Activated T-helper 1 cell treated with anti-CD3 and anti-CD28 coated beads, Interleukin-12 subunit alpha, Interleukin-12 subunit beta, Interleukin-2, Interleukin-4 antibody, amounts not matched to agents 30 ng/mL and 10 ng/mL and 1 ng/mL, durations not matched to agents 14 hours and 24 hours and 36 hours (primary cell): ENCODE data around the gene LMNTD2. TPM values are rescaled to one million over a fixed set of nuclear protein-coding genes. Genes with fewer than 3 reads are reported as not detected.
"Not testable (repeated sequence)": the region's sequence is repeated elsewhere in the genome, so short reads cannot be mapped to it uniquely, and the experiment has no call there.

ENCODE experiments used
- DNase-seq: peaks from one replicate; pipeline ENCODE4 v3.0.0; 2021; ENCODE audit warnings: low spot score
- H3K27ac Mint-ChIP-seq: one replicate; pipeline ENCODE4 v1.8.0; 2021; ENCODE audit warnings: mild to moderate bottlenecking, mixed read lengths
- H3K27me3 Mint-ChIP-seq: one replicate; pipeline ENCODE4 v1.8.0; 2022; ENCODE audit warnings: mild to moderate bottlenecking, moderate library complexity, mixed read lengths; ENCODE audit not compliant: insufficient read depth
- H3K36me3 Mint-ChIP-seq: one replicate; pipeline ENCODE4 v1.8.0; 2021; ENCODE audit warnings: low read depth, mixed read lengths
- H3K4me1 Mint-ChIP-seq: one replicate; pipeline ENCODE4 v1.8.0; 2021; ENCODE audit warnings: low read depth, mixed read lengths
- H3K4me3 Mint-ChIP-seq: one replicate; pipeline ENCODE4 v1.8.0; 2021; ENCODE audit warnings: mild to moderate bottlenecking, moderate library complexity, mixed read lengths
- H3K9me3 Mint-ChIP-seq: one replicate; pipeline ENCODE4 v1.8.0; 2021; ENCODE audit warnings: mixed read lengths
- intact Hi-C: fragments of 100-400 bp; cut with micrococcal nuclease; formaldehyde crosslinking; loops from one replicate; pipeline ENCODE4 v1.15.1; 2024
- total RNA-seq: library from RNA; stranded (reverse); gene quantifications from 2 replicates; pipeline ENCODE4 v1.2.3, GENCODE V29; 2022

LMNTD2 gene
- total RNA-seq, 1 donor from 2014 or later: 0.47 TPM

GRCh38 chr11:528166-528814 is 32.2 kb downstream of the LMNTD2 start:
- intact Hi-C loops: no loop called here
- no peak overlapping the region for H3K4me3 Mint-ChIP-seq
- H3K9me3 Mint-ChIP-seq: no peaks in the 10 kb centered on the region
- H3K4me1 Mint-ChIP-seq: no peaks in the 10 kb centered on the region
- no peak for DNase-seq
- H3K27ac Mint-ChIP-seq: no peak overlapping the region
- no peaks in the 10 kb centered on the region for H3K27me3 Mint-ChIP-seq
- H3K36me3 Mint-ChIP-seq: peaks cover 2% of the 10 kb centered on the region

- H3K27me3 Mint-ChIP-seq: no peaks in the 10 kb centered on the region
- H3K36me3 Mint-ChIP-seq: no peaks in the 10 kb centered on the region
- intact Hi-C loops: no loop called here
- no peaks in the 10 kb centered on the region for H3K4me1 Mint-ChIP-seq
- no peaks in the 10 kb centered on the region for H3K9me3 Mint-ChIP-seq
- H3K4me3 Mint-ChIP-seq: no peak overlapping the region
- H3K27ac Mint-ChIP-seq: no peak overlapping the region
- no peak for DNase-seq
Observed at GRCh38 chr11:526192-526591, 34.3 kb downstream of the LMNTD2 start.

- Mint-ChIP-seq H3K36me3 (peaks cover 5% of the 10 kb centered on the region), H3K9me3 (no peaks in the 10 kb centered on the region), H3K27ac (no peak overlapping the region), H3K27me3 (no peaks in the 10 kb centered on the region), H3K4me1 (peaks cover 5% of the 10 kb centered on the region), H3K4me3 (no peak overlapping the region)
- DNase-seq: no peak
- intact Hi-C loops: no loop called here
Observed at GRCh38 chr11:521177-521688, 39.3 kb downstream of the LMNTD2 start.

- no peaks in the 10 kb centered on the region for H3K9me3 Mint-ChIP-seq
- intact Hi-C loops: no loop called here
- H3K4me1 Mint-ChIP-seq: peaks cover 5% of the 10 kb centered on the region
Observed at GRCh38 chr11:520428-521176, 39.9 kb downstream of the LMNTD2 start.

DNA sequence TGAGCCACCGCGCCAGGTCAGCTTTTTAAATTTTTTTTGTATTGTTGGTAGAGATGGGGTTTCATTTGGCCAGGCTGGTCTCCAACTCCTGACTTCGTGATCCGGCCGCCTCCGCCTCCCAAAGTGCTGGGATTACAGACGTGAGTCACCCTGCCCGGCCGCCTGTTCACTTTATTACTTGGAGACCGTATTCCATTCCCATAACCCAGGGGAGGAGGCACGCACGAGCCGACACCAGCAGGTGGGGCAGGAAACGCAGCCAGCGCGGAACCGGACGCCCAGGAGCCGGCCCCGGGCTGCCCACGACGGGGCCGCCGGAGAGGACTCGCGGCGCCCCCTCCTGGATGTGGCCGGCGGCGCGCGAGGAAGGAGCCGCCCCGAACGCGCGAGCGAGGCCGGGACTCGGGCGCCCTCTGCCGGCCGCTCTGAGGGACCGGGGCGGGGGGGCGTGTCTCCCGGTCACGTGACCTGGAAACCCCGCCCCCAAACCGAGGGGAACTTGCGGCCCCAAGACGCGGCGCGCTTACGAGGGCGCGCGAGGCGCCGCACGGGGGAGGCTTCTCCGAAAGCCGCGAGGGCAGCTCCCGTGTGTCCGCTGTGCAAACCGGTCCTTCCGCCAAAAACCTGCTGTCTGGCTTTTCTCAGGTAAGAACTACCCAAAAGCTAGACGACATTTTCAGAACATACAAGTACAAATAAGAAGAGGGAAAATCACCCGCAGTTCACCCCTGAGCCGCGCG is 41.9 kb downstream of the LMNTD2 start:
- peak; percentile 81 for DNase-seq
- H3K4me3 Mint-ChIP-seq: peak overlapping the region; percentile 75
- no peaks in the 10 kb centered on the region for H3K27me3 Mint-ChIP-seq
- peaks cover 5% of the 10 kb centered on the region for H3K4me1 Mint-ChIP-seq
- intact Hi-C loops: loop anchor here (1.0 to 5.0 kb wide), 5 partner anchors 11 to 211 kb away; partner anchors contain the start of genes IFITM2 and RNH1
- peaks cover 14% of the 10 kb centered on the region for H3K36me3 Mint-ChIP-seq
- no peaks in the 10 kb centered on the region for H3K9me3 Mint-ChIP-seq
- peak overlapping the region; percentile 47 for H3K27ac Mint-ChIP-seq

More at GRCh38 chr11:520428-521176, 39.9 kb downstream of the LMNTD2 start:
- H3K27me3 Mint-ChIP-seq: no peaks in the 10 kb centered on the region
- DNase-seq: no peak
- H3K36me3 Mint-ChIP-seq: peaks cover 9% of the 10 kb centered on the region
- H3K4me3 Mint-ChIP-seq: no peak overlapping the region
- H3K27ac Mint-ChIP-seq: no peak overlapping the region

- not testable (repeated sequence) for H3K27ac Mint-ChIP-seq, H3K27me3 Mint-ChIP-seq, H3K4me1 Mint-ChIP-seq, H3K9me3 Mint-ChIP-seq, H3K4me3 Mint-ChIP-seq, DNase-seq
- intact Hi-C loops: loop anchor here (5.0 kb wide), 1 partner anchor 210 kb away; the partner anchor contains the start of gene IFITM2
- H3K36me3 Mint-ChIP-seq: peaks cover 19% of the 10 kb centered on the region
Observed at GRCh38 chr11:516918-517685, 43.4 kb downstream of the LMNTD2 start.

- no peak for DNase-seq
- intact Hi-C loops: loop anchor here (5.0 kb wide), 1 partner anchor 209 kb away; the partner anchor contains the start of gene IFITM2
- Mint-ChIP-seq H3K27ac (no peak overlapping the region), H3K27me3 (no peaks in the 10 kb centered on the region), H3K4me1 (peaks cover 5% of the 10 kb centered on the region), H3K9me3 (no peaks in the 10 kb centered on the region), H3K4me3 (no peak overlapping the region), H3K36me3 (peaks cover 22% of the 10 kb centered on the region)
Observed at GRCh38 chr11:516400-516799, 44.1 kb downstream of the LMNTD2 start.

GRCh38 chr11:515131-515530 is 45.4 kb downstream of the LMNTD2 start:
- H3K27ac Mint-ChIP-seq: no peak overlapping the region
- peaks cover 24% of the 10 kb centered on the region for H3K36me3 Mint-ChIP-seq
- no peaks in the 10 kb centered on the region for H3K9me3 Mint-ChIP-seq
- intact Hi-C loops: loop anchor here (5.0 kb wide), 1 partner anchor 208 kb away; the partner anchor contains the start of gene IFITM2
- no peaks in the 10 kb centered on the region for H3K27me3 Mint-ChIP-seq
- no peak overlapping the region for H3K4me3 Mint-ChIP-seq
- DNase-seq: no peak
- H3K4me1 Mint-ChIP-seq: peaks cover 5% of the 10 kb centered on the region

DNA sequence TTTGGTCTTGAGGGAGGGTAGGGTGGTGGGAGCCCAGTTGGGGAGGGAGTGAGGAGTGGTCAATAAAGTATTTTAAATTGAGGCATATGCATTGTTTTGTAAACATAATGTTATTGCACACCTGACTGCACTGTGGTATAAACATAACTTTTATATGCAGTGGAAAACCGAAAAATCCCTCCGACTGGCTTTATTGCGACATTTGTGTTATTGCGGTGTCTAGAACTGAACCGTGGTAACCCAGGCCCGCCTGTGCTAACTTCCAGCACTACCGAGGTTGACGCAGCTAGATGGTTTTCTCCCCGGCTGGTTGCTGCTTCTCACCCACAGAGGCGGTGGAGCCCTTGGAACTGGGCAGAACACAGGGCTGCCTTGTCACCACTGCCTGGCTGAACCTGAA is 45.9 kb downstream of the LMNTD2 start:
- H3K9me3 Mint-ChIP-seq: no peaks in the 10 kb centered on the region
- no peak overlapping the region for H3K4me3 Mint-ChIP-seq
- peaks cover 30% of the 10 kb centered on the region for H3K36me3 Mint-ChIP-seq
- intact Hi-C loops: loop anchor here (5.0 kb wide), 1 partner anchor 207 kb away; the partner anchor contains the start of gene IFITM2
- DNase-seq: no peak
- peaks cover 5% of the 10 kb centered on the region for H3K4me1 Mint-ChIP-seq
- H3K27me3 Mint-ChIP-seq: no peaks in the 10 kb centered on the region
- H3K27ac Mint-ChIP-seq: no peak overlapping the region

- Mint-ChIP-seq H3K4me3 (no peak overlapping the region), H3K27me3 (no peaks in the 10 kb centered on the region), H3K9me3 (no peaks in the 10 kb centered on the region), H3K36me3 (peaks cover 35% of the 10 kb centered on the region), H3K4me1 (no peaks in the 10 kb centered on the region), H3K27ac (no peak overlapping the region)
- DNase-seq: no peak
- intact Hi-C loops: no loop called here
Observed at GRCh38 chr11:512761-513595, 47.6 kb downstream of the LMNTD2 start.

DNA sequence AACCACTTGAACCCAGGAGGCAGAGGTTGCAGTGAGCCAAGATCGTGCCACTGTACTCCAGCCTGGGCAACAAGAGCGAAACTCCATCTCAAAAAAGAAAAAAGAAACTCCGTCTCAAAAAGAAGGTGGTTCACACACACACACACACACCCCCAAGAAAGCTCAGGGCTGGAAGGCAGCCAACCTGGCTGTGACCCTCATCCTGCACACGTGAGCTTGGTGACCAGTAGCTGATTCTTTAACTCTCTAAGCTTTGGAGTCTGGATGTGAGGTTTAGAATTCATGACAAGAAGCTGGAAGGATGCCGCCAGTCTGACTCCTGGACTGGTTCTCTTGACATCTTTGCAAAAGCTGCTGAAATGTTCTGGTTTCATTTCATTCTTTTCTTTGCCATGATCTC is 51.6 kb downstream of the LMNTD2 start:
- DNase-seq: no peak
- no peaks in the 10 kb centered on the region for H3K9me3 Mint-ChIP-seq
- no peaks in the 10 kb centered on the region for H3K27me3 Mint-ChIP-seq
- peak overlapping the region; percentile 56 for H3K4me3 Mint-ChIP-seq
- peaks cover 10% of the 10 kb centered on the region for H3K4me1 Mint-ChIP-seq
- no peak overlapping the region for H3K27ac Mint-ChIP-seq
- H3K36me3 Mint-ChIP-seq: peaks cover 29% of the 10 kb centered on the region
- intact Hi-C loops: loop anchor here (5.0 kb wide), 1 partner anchor 152 kb away; no protein-coding TSS in a partner anchor
